WTC11 (cell line): Measurements from ENCODE around the gene JOSD1. TPM values are rescaled to one million over a fixed set of nuclear protein-coding genes. Genes with fewer than 3 reads are reported as not detected.

Experiments used
- ATAC-seq: fragments of 200-7000 bp; cut with Tn5 transposase; 2 replicates; pipeline ENCODE4 v1.10.0; 2021; ENCODE audit warnings: mild to moderate bottlenecking, moderate library complexity
- CTCF ChIA-PET: fragments of 300-600 bp; sonication (Branson Sonifier 250); formaldehyde crosslinking; loops from one replicate; lab custom pipeline; 2021; ENCODE audit warnings: antibody characterized with exemption; lab: Charles Lee
- POLR2A ChIA-PET: fragments of 350-600 bp; sonication (Branson Sonifier 250); formaldehyde crosslinking; loops from one replicate; lab custom pipeline; 2021; ENCODE audit warnings: antibody characterized with exemption; lab: Charles Lee
- DNase-seq: peaks from one replicate; pipeline ENCODE4 v3.0.0; 2021; ENCODE audit warnings: low spot score
- H3K27ac Mint-ChIP-seq: 2 replicates; pipeline ENCODE4 v1.8.0; 2021; ENCODE audit warnings: mixed read lengths
- H3K27me3 Mint-ChIP-seq: 2 replicates; pipeline ENCODE4 v1.8.0; 2021; ENCODE audit warnings: low read depth, mild to moderate bottlenecking, moderate library complexity, mixed read lengths
- H3K36me3 Mint-ChIP-seq: 2 replicates; pipeline ENCODE4 v1.8.0; 2021; ENCODE audit warnings: mixed read lengths
- H3K4me1 Mint-ChIP-seq: 2 replicates; pipeline ENCODE4 v1.8.0; 2022; ENCODE audit warnings: mixed read lengths
- H3K4me3 Mint-ChIP-seq: 2 replicates; pipeline ENCODE4 v1.8.0; 2021; ENCODE audit warnings: mild to moderate bottlenecking, moderate library complexity, mixed read lengths
- H3K9me3 Mint-ChIP-seq: 2 replicates; pipeline ENCODE4 v1.8.0; 2021; ENCODE audit warnings: mixed read lengths
- ATF3 ChIP-seq: sonication (generic); formaldehyde crosslinking; conservative IDR thresholded peaks from 2 replicates; pipeline ENCODE4 v1.8.1; 2022; ENCODE audit warnings: mild to moderate bottlenecking, missing genetic modification reagents
- CREM ChIP-seq: sonication (generic); formaldehyde crosslinking; IDR thresholded peaks from 2 replicates; pipeline ENCODE4 v1.8.1; 2022; ENCODE audit warnings: mild to moderate bottlenecking, missing genetic modification reagents, moderate library complexity
- E2F5 ChIP-seq: sonication (generic); formaldehyde crosslinking; IDR thresholded peaks from 2 replicates; pipeline ENCODE4 v1.8.1; 2022; ENCODE audit warnings: mild to moderate bottlenecking, moderate library complexity, missing genetic modification reagents
- GTF2I ChIP-seq: fragments of 250-450 bp; sonication (Bioruptor Pico); conservative IDR thresholded peaks from 2 replicates; pipeline ENCODE4 v1.4.0; 2021; ENCODE audit warnings: mild to moderate bottlenecking
- IRF1 ChIP-seq: sonication (generic); formaldehyde crosslinking; IDR thresholded peaks from 2 replicates; pipeline ENCODE4 v1.8.0; 2023; ENCODE audit warnings: missing genetic modification reagents
- MYBL2 ChIP-seq: sonication (generic); formaldehyde crosslinking; IDR thresholded peaks from 2 replicates; pipeline ENCODE4 v1.8.1; 2023; ENCODE audit warnings: mild to moderate bottlenecking, moderate library complexity, missing genetic modification reagents
- NFATC4 ChIP-seq: fragments of 250-450 bp; sonication (Bioruptor Pico); IDR thresholded peaks from 2 replicates; pipeline ENCODE4 v1.9.0; 2021; ENCODE audit warnings: mild to moderate bottlenecking
- NR2C2 ChIP-seq: sonication (generic); formaldehyde crosslinking; IDR thresholded peaks from 2 replicates; pipeline ENCODE4 v1.8.0; 2022; ENCODE audit warnings: mild to moderate bottlenecking, missing genetic modification reagents
- SMAD3 ChIP-seq: sonication (generic); formaldehyde crosslinking; IDR thresholded peaks from 2 replicates; pipeline ENCODE4 v1.8.0; 2022; ENCODE audit warnings: missing genetic modification reagents, mild to moderate bottlenecking, borderline replicate concordance
- STAT6 ChIP-seq: sonication (generic); formaldehyde crosslinking; conservative IDR thresholded peaks from 2 replicates; pipeline ENCODE4 v1.8.1; 2023; ENCODE audit warnings: mild to moderate bottlenecking, low read depth, missing genetic modification reagents, moderate library complexity
- TCF7 ChIP-seq: sonication (generic); formaldehyde crosslinking; IDR thresholded peaks from 2 replicates; pipeline ENCODE4 v1.8.0; 2022; ENCODE audit warnings: mild to moderate bottlenecking, low read depth, missing genetic modification reagents, moderate library complexity
- TP53 ChIP-seq: sonication (generic); formaldehyde crosslinking; IDR thresholded peaks from 2 replicates; pipeline ENCODE4 v1.8.1; 2023; ENCODE audit warnings: mild to moderate bottlenecking, missing genetic modification reagents
- USF1 ChIP-seq: sonication (generic); formaldehyde crosslinking; IDR thresholded peaks from 2 replicates; pipeline ENCODE4 v1.8.0; 2022; ENCODE audit warnings: mild to moderate bottlenecking, missing genetic modification reagents
- ZNF138 ChIP-seq: sonication (generic); formaldehyde crosslinking; conservative IDR thresholded peaks from 2 replicates; pipeline ENCODE4 v1.8.1; 2022; ENCODE audit warnings: mild to moderate bottlenecking, moderate library complexity, missing genetic modification reagents
- ZNF232 ChIP-seq: sonication (generic); formaldehyde crosslinking; IDR thresholded peaks from 2 replicates; pipeline ENCODE4 v1.8.0; 2022; ENCODE audit warnings: mild to moderate bottlenecking, missing genetic modification reagents
- ZNF281 ChIP-seq: sonication (generic); formaldehyde crosslinking; IDR thresholded peaks from 2 replicates; pipeline ENCODE4 v1.8.0; 2023; ENCODE audit warnings: mild to moderate bottlenecking, missing genetic modification reagents
- ZNF396 ChIP-seq: fragments of 250-450 bp; sonication (Bioruptor Pico); IDR thresholded peaks from 2 replicates; pipeline ENCODE4 v1.8.0; 2021; ENCODE audit warnings: mild to moderate bottlenecking, moderate library complexity, borderline replicate concordance
- ZNF423 ChIP-seq: fragments of 250-450 bp; sonication (Bioruptor Pico); IDR thresholded peaks from 2 replicates; pipeline ENCODE4 v2.1.2; 2022; ENCODE audit warnings: mild to moderate bottlenecking, moderate library complexity
- ZSCAN18 ChIP-seq: fragments of 250-450 bp; sonication (Bioruptor Pico); IDR thresholded peaks from 2 replicates; pipeline ENCODE4 v2.1.2; 2022; ENCODE audit warnings: mild to moderate bottlenecking, moderate library complexity
- total RNA-seq: library from RNA; stranded (reverse); gene quantifications from 3 replicates; pipeline ENCODE4 v1.2.3, GENCODE V29; 2021
- TF ChIP-seq, protein P1 (sequence below): sonication (generic); formaldehyde crosslinking; IDR thresholded peaks from 2 replicates; pipeline ENCODE4 v1.8.0; 2022; ENCODE audit warnings: mild to moderate bottlenecking, missing genetic modification reagents
- TF ChIP-seq, protein P2 (sequence below): fragments of 200-600 bp; IDR thresholded peaks from 2 replicates; pipeline ENCODE4 v1.8.0; 2022; ENCODE audit warnings: antibody characterized with exemption

JOSD1 gene
- total RNA-seq, 1 experiment from 2014 or later = 24.5 TPM

- TF ChIP-seq ZSCAN18 (CRISPR knock-in tag) (no peak), USF1 (no peak), MYBL2 (peak; percentile 87), IRF1 (0 out of 2 replicates have a peak, but pooled peaks have one; percentile 76), STAT6 (peak; percentile 81), ZNF232 (CRISPR knock-in tag) (peak; percentile 78; the same call in 1 of the 2 replicates), ZNF281 (CRISPR knock-in tag) (0 out of 2 replicates have a peak, but pooled peaks have one; percentile 19), ZNF138 (CRISPR knock-in tag) (0 out of 2 replicates have a peak, but pooled peaks have one; percentile 78)
- TF ChIP-seq, all 79 proteins: peak for 37
Measured at GRCh38 chr22:38681582-38682335, 19.0 kb downstream of the JOSD1 start, which contains the start of gene TOMM22 (continued).

DNA sequence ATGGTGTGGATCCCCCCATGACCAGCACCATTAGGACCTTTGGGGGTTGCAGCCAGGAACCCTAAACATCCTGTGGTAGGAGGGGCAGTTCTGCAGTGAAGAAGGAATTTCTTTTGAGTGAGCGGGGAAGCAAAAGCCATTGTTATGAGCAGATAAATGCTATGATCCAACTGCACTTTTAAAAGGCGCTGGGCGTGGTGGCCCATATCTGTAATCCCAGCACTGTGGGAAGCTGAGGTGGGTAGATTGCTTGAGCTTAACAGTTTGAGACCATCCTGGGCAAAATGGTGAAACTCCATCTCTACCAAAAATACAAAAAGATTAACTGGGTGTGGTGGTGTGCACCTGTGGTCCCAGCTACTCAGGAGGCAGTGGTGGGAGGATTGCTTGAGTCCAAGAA, 24.9 kb downstream of the JOSD1 start:
- no peaks in the 10 kb centered on the region for H3K4me1 Mint-ChIP-seq
- no peak overlapping the region for H3K4me3 Mint-ChIP-seq
- CTCF ChIA-PET = no interaction called here
- no peaks in the 10 kb centered on the region for H3K27me3 Mint-ChIP-seq
- DNase-seq (no peak), ATAC-seq (no peak)
- no peaks in the 10 kb centered on the region for H3K9me3 Mint-ChIP-seq
- peaks cover 19% of the 10 kb centered on the region for H3K36me3 Mint-ChIP-seq
- H3K27ac Mint-ChIP-seq = no peak overlapping the region
- POLR2A ChIA-PET = no interaction called here
- TF ChIP-seq TCF7 (CRISPR knock-in tag) (no peak), ZNF396 (no peak), CREM (CRISPR knock-in tag) (no peak), NR2C2 (CRISPR knock-in tag) (no peak), NFATC4 (CRISPR knock-in tag) (no peak), E2F5 (no peak), IRF1 (no peak), SMAD3 (CRISPR knock-in tag) (no peak), ZNF423 (CRISPR knock-in tag) (no peak), ZNF138 (CRISPR knock-in tag) (no peak), ZNF232 (CRISPR knock-in tag) (no peak), ATF3 (CRISPR knock-in tag) (no peak), TP53 (no peak), GTF2I (no peak)
- TF ChIP-seq, protein P1, sequence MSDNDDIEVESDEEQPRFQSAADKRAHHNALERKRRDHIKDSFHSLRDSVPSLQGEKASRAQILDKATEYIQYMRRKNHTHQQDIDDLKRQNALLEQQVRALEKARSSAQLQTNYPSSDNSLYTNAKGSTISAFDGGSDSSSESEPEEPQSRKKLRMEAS (CRISPR knock-in tag) = no peak
- TF ChIP-seq, protein P2, sequence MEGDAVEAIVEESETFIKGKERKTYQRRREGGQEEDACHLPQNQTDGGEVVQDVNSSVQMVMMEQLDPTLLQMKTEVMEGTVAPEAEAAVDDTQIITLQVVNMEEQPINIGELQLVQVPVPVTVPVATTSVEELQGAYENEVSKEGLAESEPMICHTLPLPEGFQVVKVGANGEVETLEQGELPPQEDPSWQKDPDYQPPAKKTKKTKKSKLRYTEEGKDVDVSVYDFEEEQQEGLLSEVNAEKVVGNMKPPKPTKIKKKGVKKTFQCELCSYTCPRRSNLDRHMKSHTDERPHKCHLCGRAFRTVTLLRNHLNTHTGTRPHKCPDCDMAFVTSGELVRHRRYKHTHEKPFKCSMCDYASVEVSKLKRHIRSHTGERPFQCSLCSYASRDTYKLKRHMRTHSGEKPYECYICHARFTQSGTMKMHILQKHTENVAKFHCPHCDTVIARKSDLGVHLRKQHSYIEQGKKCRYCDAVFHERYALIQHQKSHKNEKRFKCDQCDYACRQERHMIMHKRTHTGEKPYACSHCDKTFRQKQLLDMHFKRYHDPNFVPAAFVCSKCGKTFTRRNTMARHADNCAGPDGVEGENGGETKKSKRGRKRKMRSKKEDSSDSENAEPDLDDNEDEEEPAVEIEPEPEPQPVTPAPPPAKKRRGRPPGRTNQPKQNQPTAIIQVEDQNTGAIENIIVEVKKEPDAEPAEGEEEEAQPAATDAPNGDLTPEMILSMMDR = no peak
